Renal pelvis (tissue), 4 donors: ENCODE measurements around the gene ZSWIM8. TPM values are rescaled to one million over a fixed set of nuclear protein-coding genes. Genes with fewer than 3 reads are reported as not detected.
A peak's percentile ranks its signal among the peaks of the same experiment; 100 is the strongest.
"Not testable (repeated sequence)": the region's sequence is repeated elsewhere in the genome, so short reads cannot be mapped to it uniquely, and the experiment has no call there.

Experiments used
- DNase-seq: peaks from one replicate; pipeline ENCODE4 v3.0.0-alpha.2; 2013
- polyA plus RNA-seq, 3 donors: library from polyadenylated mRNA; unstranded; fragments of 120-200 nt; gene quantifications; one replicate each; pipeline ENCODE4 v1.2.1, GENCODE V29; 2013; ENCODE audit not compliant: insufficient read length in 3 of 3

ZSWIM8 gene
- polyA plus RNA-seq, 3 donors, result 98.2 to 126 (median 125) TPM

DNA sequence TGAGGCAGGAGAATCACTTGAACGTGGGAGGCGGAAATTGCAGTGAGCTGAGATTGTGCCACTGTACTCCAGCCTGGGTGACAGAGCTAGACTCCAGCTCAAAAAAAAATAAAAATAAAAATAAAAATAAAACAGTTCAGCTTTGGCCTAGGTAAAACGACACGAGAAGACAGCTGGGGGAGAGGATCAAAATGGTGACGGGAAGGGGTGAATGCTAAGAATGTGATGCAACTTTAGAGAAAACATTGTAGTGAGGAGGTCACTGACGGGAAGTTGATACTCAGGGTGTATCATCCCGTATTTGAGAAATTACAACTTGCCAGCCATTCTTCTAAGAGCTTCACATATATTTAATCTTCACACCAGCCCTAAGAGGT is 24.9 kb downstream of the ZSWIM8 start:
- no peak for DNase-seq

DNA sequence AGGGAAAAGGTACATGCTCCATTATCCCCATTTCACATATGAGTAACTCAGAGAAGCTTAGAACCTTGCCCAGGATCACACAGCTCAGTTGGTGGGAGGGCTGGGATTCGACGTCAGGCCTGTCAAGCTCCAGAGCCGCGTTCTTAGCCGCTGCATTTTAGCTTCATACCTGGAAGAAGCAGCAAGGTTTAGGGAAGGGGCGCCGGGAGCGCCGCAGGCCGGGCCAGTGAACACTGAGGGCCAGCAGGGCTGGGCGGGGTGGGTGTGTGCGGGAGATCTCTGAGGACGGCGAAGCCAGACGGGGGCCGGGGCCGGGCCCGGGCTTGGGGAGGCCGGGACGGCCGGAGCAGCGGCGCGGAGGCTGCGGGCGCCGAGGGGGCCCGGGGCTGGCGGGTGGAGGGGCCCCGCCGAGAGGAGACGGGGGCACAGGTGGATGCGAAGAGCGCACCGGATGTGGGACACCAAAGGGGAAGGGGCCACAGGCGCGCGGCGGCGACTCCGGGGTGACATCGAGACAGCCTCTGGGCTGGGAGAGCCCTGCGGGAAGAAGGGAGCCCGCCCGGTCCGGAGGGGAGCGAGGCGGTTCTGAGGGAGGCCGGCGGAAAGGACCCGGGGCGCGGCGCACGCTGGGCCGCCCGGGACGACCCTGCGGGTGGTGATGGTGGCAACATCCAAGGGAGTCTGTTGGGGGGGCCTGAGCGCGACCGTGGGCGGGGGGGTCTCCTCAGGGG is 25.5 kb downstream of the ZSWIM8 start:
- DNase-seq, result peak; percentile 4

DNA sequence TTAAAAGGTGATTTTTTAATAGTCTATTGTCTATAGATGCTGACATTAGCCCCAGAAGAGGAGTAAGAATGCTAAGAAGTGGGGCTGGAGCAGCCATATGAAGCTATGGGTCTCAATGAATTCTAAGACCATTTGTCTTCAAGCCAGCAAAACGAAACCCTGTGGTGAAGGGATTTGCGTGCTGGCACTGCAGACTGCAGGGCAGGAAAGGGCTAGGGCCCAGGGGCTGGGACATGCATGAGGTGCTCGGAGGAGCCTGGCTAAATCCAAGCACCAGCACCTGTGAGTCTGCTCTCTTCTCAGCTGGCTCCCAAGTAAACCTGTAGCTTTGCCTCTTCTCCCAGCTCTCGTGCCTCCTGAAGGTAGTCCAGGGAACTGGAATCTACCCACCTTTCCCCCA is 27.3 kb downstream of the ZSWIM8 start:
- DNase-seq, result no peak

DNA sequence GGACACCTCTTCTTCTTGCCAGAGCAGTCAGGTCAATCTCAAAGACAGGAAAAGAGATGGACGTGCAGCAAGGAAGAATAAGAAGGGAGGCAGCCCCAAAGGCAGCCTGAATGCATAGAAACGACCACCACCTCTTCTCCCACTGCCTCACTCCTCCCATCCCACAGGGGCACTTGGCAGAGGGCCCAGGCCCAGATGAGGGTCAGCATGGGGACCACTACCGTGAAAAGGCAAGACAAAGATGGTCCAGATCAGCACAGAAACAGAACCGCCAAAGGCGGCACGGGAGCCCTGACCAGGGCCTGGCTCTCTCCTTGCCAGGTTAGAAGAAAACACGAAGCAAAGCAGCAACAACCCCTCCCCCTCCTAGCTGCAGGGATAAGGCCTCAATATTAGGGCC is 27.9 kb downstream of the ZSWIM8 start:
- no peak for DNase-seq

DNA sequence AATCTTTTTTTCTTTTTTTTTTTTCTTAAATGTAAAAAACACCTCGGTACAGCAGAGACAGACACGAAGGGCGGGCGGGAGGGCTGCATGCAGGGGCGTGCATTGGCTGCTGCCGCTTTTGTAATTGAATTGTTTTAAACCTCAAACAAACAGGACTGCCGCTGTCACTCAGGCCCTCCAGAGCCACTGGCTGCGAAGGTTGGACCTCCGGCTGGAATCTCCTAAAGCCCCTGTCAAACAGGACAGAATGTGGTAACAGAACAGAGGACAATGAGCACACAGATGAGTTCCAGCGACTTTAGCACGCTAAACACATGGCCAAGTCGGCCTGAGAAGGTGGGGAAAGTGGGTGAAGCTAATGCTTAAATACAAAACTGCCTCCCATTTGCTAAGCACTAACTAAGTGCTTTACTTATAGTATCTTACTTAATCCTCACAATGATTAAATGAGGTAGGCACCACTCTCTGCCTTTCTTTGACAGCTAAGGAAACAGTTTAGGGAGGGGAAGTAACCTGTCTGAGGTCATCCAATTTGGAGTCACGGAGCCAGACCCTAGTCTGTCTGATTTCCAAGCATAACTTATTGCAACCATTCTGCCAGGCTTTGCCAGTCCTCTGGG is 29.0 kb downstream of the ZSWIM8 start:
- DNase-seq, result no peak

DNA sequence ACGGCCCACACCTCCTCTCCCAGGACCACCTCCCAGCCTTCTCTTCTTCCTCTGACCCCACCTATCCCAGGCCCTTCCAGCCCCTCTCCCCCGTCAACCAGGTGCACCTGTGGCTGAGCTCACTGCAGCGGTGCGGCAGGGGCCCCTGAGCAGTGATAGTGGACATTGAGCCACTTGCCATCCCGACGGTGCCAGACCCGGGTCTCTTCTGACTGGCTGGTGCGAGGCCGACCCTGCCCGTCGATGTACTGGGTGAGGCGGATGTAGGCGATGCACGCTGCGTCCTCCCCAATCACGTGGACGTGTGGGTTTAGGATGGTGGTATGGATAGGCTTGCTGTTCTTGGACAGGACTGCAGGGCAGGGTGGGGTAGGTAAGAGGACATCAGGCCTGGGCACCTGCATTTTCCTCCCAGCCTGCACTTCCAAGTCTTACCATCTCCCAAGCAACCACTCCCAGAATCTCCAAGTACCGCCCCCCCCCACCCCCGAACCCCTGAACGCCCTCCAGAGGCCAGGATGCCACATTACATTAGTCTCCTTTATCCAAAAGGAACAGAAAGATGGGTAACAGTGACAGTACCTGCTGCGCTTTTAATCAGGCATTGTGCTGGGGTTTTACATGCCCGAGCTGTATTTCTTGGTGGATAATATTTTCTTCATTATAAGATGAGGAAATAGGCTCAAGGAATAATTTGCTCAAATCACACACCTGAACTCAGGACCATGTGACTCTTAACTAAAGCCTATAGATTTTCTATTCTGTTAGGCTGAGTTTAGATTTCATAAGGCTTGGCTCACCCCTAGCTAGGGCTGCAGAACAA is 29.7 kb downstream of the ZSWIM8 start:
- no peak for DNase-seq

DNA sequence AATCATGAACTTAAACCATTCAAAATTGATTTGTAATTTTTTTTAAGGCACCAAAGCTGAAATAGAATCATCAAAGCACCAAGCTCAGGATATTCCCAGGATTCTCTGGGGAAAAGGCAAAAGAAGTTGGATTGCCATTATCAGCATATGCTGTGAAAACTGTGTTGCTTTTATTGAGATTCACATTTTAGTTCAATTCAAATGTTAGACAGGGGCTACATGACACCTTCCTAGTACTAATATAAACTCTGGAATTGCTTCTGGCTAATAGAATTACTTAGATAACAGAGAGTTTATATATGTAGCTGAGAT is 30.3 kb downstream of the ZSWIM8 start:
- no peak for DNase-seq

DNA sequence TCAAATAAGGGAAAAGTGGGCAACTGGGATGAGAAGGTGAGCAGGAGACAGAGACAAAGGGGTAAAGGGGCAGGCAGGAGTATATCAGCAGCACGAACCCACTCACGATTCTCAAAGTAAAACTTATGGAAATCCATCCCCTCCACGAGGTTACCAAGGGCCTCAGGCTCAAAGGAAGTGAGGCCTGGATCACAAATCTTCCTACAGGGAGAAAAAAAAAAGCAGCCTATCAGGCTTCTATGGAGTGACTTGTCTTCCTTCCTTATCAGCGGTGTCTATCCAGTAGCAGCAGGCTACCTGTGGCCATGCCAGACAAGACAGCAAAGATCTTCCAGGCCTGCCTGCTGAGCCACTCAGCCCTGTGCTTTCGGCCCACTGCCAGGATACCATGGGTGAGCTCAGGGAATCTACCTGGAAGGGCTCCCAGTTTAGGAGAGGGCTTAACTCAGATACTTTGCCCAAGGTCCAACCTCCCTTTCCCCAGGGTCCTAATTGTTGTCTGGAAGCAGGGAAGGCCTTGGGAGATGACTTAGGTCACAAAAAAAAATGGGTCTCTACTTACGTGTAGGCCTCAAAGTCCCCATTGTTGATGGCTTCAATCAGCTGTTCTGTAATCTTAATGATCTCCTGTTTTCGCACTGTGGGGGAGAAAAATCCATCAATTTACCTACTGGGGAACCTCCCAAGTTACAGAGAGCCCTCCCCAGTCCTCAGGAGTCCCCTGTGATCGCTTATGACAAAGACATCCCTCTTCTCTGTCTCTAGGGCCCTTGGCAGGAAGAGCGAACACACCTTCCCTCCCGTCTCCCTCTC is 31.7 kb downstream of the ZSWIM8 start:
- DNase-seq, result no peak

DNA sequence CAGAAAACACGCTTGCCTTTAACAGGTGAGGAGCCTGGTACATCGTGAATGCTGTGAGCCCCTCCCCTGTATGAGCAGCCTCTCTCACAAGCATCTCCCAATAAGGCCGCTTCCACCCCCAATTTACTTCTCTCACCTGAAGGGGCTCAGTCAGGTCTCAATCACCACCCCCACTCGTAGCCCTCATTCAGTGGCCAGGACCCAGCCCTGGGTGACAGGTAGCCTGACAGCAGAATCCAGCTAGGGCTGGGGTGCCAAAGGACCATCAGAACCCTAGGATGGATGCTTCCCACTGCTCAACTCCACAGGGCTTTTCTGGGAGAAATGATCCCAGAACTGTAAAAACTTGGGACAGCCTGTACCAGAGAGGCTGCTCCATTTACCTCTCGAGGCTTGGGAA is 32.4 kb downstream of the ZSWIM8 start:
- no peak for DNase-seq

DNA sequence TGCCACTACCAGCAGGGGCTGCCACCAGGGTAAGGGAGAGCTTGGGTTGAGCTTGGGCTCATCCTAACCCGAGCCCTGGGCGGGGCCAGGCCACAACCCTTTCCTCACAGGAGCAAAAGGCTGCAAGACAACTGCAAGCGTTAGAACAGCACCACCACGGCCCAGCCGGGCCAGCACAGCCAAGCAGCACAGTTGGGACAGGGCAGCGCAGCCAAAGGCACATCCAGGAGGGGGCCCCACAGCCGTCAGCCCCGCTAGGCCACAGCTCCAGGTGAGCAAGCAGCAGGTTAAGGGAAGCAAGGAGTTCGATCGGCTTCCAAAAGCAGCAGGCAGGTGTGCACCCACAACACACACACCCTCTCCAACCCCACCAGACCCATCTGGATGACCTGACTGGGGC is 33.0 kb downstream of the ZSWIM8 start:
- DNase-seq, result no peak

DNA sequence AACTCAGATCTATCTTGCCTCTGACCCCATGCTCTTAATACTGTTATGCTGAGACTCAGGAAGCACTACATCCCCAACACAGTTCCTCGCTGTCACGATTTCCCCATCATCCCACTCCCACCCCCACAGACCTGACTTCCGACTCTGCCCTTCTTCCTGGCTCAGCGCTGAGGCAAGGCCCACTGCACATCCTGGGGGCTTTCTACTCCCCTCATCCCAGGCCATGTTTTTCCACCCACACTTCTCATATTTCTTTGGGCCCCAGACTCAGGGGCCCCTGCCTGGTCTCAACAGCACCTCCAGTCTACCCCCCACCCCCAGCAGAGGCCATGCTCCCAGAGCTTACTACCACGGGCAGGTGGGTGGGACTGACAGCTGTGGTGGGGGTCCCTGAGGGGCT is 33.7 kb downstream of the ZSWIM8 start:
- DNase-seq, result no peak

DNA sequence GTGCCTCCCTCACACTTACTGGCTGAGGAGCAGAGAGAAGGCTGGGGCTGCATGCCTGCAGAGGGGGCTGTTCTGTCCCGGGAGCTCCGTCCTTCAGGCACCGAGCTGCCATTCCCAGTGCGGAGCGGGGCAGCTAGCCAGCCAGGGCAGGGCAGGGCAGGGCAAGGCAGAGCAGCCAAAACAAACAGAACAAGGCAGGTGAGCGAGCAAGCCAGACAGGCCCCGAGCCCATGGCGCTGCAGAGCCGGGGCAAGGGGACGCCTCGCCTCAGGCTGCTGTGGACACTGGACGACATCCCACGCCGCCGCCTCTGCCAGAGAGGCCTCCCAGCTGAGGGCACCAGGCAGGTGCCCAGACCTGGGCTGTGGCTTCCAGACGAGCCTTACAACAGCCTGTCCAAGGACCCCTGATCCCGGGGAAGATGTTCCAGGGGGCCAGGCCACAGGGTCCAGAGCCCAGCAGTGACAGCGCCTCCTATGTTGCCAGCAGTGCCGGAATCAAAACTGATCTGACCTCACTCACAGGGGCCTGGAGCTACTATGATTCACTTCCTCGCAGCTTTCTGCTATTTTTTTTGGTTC is 34.2 kb downstream of the ZSWIM8 start:
- no peak for DNase-seq

DNA sequence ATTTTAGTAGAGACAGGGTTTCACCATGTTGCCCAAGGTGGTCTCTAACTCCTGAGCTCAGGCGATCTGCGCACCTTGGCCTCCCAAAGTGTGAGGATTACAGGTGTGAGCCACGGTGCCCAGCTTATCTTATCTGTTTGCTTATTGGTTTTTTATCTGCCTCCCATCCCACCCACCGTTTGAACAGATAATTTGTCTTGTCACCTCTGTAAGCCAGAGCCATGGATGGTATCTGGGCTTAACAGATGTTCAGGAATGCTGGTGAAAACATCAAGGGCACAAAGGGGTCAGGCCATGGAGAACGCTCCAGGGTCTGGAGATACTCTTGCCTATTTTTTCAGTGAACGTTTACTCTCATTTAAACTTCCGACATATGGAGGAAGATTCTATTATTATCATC is 38.0 kb downstream of the ZSWIM8 start:
- DNase-seq, result no peak

DNA sequence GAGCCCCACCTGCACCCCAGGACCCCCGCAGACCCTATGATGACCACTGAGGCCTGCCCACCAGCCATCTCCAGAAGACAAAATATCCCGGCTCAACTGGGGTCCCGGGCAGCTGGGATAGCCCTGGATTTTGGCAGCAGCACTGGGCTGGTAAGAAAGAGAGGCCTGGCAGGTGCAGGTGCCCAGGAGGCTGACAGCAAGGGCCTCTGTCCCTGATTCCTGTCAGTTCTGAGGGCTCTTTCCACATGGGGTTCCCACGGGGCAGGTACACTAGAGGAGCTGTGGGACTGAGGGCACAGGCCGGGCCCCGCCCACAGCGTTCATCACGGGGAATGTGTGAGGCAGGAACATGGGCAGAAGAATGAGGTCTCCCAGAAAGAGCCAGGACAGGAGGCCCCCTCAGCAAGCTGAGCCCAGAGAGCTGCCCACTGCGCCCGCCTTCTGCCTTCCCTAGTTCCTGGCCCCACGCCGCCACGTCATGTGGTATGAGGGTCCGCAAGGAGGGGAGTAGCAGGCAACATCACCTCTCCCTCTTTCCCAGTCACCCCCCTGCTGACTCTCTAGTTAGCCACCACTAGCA is 38.8 kb downstream of the ZSWIM8 start:
- no peak for DNase-seq

DNA sequence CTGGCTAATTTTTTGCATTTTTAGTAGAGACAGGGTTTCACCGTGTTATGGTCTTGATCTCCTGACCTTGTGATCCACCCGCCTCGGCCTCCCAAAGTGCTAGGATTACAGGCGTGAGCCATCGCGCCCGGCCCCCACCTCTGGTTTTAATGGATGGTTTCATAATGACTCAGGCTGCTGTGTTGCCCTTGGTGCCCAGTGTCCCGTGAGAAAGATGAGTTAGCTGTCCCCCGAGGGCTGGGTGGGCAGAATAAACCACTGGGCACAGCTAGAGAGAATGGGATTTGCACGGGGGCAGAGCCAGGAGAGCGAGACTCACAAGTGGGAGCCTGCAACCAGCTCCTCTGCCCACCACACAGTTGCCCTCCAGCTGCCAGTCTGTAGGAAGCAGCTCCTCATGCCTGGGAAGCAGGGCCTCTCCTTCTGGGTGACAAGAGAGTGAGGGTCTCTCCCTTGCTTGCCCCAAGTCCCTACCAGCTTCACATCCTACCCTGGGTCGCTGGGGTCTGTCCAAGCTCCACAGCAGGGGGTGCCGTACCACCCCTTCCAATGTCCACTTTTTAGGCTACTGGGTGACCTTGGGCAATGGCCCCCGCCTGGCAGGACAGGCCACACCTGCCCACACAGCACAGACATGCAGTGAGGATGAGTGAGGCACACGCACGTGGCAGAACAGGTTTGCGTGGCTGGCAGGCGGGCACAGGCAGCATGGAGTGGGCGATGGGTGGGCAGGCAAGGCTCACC is 42.1 kb downstream of the ZSWIM8 start:
- no peak for DNase-seq

DNA sequence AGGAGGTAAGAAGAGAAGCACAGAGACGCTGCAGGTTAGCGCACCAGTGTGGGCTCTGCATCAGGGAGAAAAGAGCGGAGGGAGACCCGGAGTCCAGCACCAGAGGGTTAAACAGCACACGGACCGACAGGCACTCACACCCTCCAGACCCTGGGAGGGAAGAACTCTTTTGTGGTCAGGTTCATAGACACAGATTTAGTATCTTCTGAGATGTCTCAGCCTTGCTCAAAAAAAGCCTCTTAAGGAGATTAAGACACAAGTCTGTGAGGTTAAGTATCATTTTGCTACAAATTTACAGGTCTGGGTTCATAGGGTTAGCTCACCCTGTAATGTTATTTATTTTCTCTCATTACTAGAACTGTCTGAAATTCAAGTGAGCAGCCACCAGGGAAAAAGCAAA is 42.8 kb downstream of the ZSWIM8 start:
- no peak for DNase-seq

DNA sequence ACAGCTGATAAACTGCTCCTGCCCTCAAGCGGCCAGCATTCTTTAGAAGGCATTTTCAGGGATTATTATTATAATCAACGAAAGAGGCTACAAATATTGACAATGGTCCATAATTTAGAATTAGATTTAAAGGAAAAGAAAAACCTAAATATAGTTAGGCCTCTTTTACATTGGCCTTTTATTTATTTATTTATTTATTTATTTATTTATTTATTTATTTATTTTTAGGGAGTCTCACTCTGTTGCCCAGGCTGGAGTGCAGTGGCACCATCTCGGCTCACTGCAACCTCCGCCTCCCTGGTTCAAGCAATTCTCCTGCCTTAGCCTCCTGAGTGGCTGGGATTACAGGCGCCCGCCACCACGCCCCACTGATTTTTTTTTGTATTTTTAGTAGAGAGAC is 43.7 kb downstream of the ZSWIM8 start:
- DNase-seq, result not testable (repeated sequence)

DNA sequence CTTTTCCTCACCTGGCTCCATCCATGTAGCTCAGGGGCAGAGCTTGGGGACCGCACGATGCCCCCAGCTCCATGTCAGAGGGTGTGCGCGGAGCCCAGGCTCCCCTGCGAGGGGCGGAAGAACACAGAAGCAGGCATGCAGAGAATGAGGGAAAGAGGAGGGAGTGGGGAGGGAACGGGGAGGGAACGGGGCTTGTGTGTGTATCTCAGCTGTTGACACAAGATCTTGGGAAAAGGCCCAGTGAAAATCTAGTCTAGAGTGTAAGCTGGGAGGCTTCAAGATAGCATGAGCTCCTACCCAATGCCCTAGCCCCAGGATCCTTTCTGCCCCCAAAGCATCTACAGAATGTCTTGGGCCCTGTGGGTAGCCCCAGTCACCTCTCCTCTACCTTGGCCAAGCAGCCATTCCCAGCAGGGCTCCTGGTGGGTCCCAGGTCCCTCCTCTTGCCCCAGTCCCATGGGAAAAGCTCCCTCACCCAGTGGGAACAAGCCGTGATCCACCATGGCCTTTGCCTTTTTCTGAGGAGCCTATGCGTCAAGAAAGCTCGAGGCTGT is 51.1 kb downstream of the ZSWIM8 start:
- no peak for DNase-seq

DNA sequence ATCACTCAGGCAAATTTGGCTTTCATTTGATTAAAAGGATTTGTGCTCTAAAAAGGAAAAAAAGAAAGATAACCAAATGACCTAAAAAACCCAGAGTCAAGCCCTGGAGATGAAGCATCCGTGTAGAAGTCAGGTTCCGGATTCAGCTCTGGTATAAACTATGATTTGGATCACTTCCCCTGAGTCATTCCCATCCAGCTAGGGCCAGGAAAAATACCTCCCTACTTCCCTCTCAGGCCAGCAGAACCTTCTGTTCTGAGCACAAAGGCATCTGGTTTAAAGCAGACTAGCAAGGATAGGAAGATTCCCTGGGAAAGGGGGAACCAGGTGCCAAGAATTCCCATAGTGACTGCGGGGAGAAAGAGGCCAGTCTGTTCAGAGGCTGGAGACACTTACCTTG is 51.7 kb downstream of the ZSWIM8 start:
- no peak for DNase-seq

DNA sequence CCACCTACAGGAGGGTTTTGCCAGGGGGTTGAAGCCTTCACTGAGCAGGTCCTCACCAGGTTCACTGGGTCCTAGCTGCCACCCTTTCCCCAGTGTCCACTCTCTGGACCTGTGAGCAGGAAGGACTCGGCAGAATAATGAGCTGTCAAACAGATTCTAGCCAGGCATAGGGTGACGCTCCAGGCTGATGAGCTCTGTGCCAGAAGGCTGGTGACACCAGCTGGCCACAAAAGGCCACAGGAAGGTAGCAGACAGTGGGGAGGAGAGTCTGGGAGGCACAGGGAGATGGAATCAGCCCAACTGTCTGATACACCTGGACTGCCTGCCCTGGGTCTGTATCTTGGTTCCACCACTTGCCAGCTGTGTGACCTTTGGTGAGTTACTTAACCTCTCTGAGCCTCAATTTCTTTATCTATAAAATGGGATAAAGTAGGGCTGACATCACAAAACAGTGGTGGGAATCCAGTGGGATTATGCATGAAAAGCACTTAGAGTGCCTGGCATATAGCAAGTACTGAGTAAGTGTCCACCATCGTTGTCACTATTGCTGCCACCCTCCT is 52.7 kb downstream of the ZSWIM8 start:
- DNase-seq, result no peak
